IPS-20b (cell line): ENCODE results near the gene KRT32.

Experiments
- H3K27ac ChIP-seq: one replicate; pipeline ENCODE4 v1.5.1; 2013; ENCODE audit warnings: low read length
- H3K27me3 ChIP-seq: 2 replicates; pipeline ENCODE4 v1.6.1; 2013; ENCODE audit warnings: mild to moderate bottlenecking, low read length, inconsistent platforms; ENCODE audit not compliant: insufficient read depth
- H3K36me3 ChIP-seq: 2 replicates; pipeline ENCODE4 v1.6.1; 2013; ENCODE audit warnings: low read depth, mild to moderate bottlenecking, inconsistent platforms, low read length, moderate library complexity; ENCODE audit not compliant: insufficient read depth
- H3K4me1 ChIP-seq: 2 replicates; pipeline ENCODE4 v1.6.1; 2013; ENCODE audit warnings: mild to moderate bottlenecking, control low read depth, inconsistent platforms, low read length, moderate library complexity; ENCODE audit not compliant: insufficient read depth
- H3K4me3 ChIP-seq: 2 replicates; pipeline ENCODE4 v1.5.1; 2013; ENCODE audit warnings: mild to moderate bottlenecking, low read length, inconsistent platforms
- H3K9ac ChIP-seq: 2 replicates; pipeline ENCODE4 v1.6.1; 2013; ENCODE audit warnings: low read depth, mild to moderate bottlenecking, inconsistent platforms, low read length, moderate library complexity
- H3K9me3 ChIP-seq: 2 replicates; pipeline ENCODE4 v1.6.1; 2013; ENCODE audit warnings: mild to moderate bottlenecking, low read depth, low read length, inconsistent platforms; ENCODE audit not compliant: insufficient read depth

The KRT32 gene

DNA sequence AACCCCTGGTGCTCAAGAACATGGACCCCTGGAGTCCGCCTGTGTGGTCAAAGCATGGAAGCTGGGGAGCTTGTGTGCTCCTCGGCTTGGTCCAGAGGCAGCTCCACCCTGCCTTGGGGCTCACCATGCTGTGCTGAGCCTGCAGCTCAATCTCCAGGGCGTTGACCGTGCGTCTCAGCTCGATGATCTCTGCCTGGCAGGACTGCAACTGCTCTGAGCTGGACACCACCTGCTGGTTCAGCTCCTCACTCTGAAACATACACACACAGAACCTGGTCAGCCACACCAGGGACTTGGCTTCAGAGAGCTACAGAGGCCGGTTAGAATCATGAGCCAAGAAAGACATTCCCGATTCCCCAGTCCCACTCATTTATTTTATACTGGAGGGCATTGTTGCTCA, 11.1 kb upstream of the KRT32 start:
- Histone ChIP-seq H3K27ac (no peak overlapping the region), H3K4me1 (no peaks in the 10 kb centered on the region), H3K4me3 (no peak overlapping the region), H3K9me3 (no peaks in the 10 kb centered on the region), H3K9ac (no peak overlapping the region), H3K36me3 (no peaks in the 10 kb centered on the region), H3K27me3 (no peaks in the 10 kb centered on the region)

DNA sequence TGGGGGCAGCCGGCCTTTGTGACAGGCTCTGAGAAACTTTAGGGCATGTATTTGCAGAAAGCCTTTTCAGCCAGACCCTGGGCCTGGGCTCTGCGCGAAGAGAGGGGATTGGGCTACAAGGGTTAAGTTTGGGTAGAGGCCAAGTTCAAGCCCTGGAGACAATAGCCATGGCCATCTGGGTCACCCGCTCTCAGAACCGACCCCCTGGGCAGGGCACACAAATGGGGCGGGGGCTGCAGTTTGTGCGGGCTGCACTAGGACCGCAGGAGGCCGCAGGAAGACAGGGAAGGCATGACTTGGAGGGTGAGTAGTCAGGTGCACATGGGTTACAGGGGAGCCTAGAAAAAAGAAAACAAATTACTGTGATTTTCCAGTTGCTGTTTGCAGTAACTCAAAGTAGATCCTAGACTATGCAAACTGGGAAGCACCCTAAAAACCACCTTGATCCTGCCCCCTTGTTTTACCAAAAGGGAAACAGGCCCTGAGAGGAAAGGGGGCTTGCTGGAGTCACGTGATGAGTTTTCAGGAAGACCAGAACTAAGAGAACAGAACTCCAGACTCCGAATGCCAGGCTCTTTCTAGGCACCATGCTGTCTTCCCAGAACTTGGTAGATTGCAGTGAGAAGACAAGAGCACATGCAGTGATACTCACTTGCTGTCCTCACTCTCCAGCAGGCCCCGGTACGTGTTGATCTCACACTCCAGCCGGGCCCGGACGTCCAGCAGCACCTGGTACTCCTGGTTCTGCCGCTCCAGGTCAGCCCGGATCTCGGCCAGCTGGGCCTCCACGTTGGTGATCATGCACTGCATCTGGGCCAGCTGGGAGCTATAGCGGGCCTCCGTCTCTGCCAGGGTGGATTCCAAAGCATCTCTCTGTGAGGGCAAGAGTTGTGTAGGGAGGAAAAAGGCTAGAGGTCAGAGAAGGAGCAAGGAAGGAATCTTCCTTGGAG, 10.0 kb upstream of the KRT32 start:
- no peaks in the 10 kb centered on the region for H3K36me3 ChIP-seq
- H3K4me3 ChIP-seq, result no peak overlapping the region
- no peak overlapping the region for H3K27ac ChIP-seq
- H3K27me3 ChIP-seq, result no peaks in the 10 kb centered on the region
- H3K9me3 ChIP-seq, result no peaks in the 10 kb centered on the region
- no peaks in the 10 kb centered on the region for H3K4me1 ChIP-seq
- H3K9ac ChIP-seq, result no peak overlapping the region

DNA sequence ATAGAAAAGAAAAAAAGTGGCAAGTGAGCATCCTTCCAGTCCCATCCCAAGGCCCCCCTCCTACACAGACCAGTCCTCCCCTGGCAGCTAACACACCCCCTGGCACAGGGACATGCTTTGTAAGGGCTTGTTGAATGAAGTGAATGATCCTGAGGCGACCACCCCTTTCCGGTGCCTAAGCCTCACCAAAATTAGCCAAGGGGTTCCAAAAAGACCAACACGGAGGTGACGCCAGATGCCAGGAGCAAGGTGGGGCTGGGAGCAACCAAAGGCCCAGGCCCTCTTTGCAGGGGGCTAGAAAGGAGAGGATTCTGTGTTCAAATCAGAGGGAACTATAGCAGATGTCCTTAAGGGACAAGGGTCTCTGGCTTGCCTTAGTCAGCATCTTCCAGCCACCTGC, 8.2 kb upstream of the KRT32 start:
- Histone ChIP-seq H3K36me3 (no peaks in the 10 kb centered on the region), H3K9ac (no peak overlapping the region), H3K27me3 (no peaks in the 10 kb centered on the region), H3K4me1 (no peaks in the 10 kb centered on the region), H3K27ac (no peak overlapping the region), H3K4me3 (no peak overlapping the region), H3K9me3 (no peaks in the 10 kb centered on the region; the same call in 1 of the 2 replicates)

DNA sequence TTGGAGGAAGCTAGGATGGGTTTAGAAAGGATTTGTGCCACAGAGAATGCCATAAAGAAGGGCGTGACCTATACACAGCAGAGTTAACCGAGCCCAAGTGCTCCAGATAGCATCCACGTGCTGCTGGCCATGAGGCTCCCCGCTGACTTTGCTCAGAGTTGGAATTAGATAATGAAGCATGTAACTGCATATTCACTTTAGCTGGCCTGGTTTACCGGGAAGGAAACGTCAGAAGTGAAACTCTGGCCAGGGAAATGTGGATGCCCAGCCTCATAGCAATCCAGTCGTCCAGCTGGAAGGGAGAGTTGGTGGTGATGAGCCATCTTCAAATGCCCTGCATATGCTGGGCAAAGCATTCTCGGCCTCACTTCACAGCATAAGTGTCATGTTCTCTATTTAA, 7.7 kb upstream of the KRT32 start:
- Histone ChIP-seq H3K27ac (no peak overlapping the region), H3K4me1 (no peaks in the 10 kb centered on the region), H3K9ac (no peak overlapping the region), H3K4me3 (no peak overlapping the region), H3K27me3 (no peaks in the 10 kb centered on the region), H3K9me3 (no peaks in the 10 kb centered on the region; the same call in 1 of the 2 replicates), H3K36me3 (no peaks in the 10 kb centered on the region)

DNA sequence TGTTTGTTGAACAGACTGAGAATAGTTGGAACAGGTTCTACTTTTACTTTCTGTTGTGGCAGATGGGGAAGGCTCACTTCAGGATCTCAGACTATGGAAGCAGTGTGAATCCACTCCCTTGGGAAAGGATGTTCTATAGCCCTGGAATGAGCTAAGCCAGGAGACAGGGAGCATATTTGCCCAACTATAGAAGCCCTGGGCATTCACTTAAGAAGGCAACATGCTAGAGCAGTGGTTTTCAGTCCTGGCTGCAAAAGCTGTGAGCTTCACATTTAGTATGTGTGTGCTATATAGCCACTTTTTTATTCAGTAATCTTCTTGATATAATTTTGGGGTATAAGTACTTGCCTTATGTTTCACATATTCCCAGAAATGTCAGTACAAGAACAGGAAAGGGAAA, 1.2 kb upstream of the KRT32 start:
- no peak overlapping the region for H3K4me3 ChIP-seq
- no peak overlapping the region for H3K27ac ChIP-seq
- H3K9ac ChIP-seq, result no peak overlapping the region
- H3K36me3 ChIP-seq, result no peaks in the 10 kb centered on the region
- H3K4me1 ChIP-seq, result no peaks in the 10 kb centered on the region
- no peaks in the 10 kb centered on the region for H3K27me3 ChIP-seq
- H3K9me3 ChIP-seq, result no peaks in the 10 kb centered on the region; the same call in 1 of the 2 replicates

DNA sequence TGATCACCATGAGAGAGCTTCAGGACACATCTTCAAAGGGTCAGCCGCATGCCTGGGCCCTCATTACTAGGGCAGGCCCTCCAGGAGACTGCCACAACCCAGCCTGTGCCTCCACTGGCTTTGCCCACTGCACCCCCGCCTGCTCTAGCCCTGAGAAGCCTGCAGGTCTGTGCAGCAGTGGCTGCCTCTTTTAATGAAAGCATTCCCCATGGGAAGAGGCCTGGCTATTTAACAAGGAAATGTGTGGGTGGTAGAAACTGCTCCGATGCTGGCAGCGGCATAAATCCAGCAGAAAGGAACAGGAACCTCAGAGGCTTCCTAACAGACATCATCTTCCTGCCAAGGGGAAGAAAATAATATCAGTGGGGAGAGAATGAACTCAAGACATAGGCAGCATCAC, 375 bp upstream of the KRT32 start:
- Histone ChIP-seq H3K36me3 (no peaks in the 10 kb centered on the region), H3K27me3 (no peaks in the 10 kb centered on the region), H3K4me1 (no peaks in the 10 kb centered on the region), H3K9me3 (no peaks in the 10 kb centered on the region; the same call in 1 of the 2 replicates), H3K27ac (no peak overlapping the region), H3K4me3 (no peak overlapping the region), H3K9ac (no peak overlapping the region)

DNA sequence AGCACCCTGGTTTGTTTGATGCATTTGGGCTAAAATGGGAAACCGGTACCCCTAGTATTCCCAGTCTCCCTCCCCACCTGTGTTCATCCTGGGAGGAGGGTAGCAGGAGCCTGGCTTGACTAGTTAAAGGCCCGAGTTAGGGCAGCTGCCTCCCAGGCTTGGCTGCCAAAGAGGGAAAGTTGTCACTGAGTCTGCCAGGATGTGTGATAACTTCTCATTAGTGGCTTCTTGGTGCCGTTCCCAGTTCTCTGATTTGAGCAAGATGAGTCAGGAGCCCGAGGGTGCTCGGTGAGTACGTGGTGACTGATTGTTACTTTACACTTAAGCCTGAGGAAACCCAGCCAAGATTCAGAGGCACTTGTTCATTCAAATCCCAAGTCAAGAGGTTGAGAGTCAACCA, 2.5 kb downstream of the KRT32 start:
- no peaks in the 10 kb centered on the region for H3K4me1 ChIP-seq
- no peak overlapping the region for H3K4me3 ChIP-seq
- no peak overlapping the region for H3K27ac ChIP-seq
- H3K9me3 ChIP-seq, result no peaks in the 10 kb centered on the region
- no peak overlapping the region for H3K9ac ChIP-seq
- no peaks in the 10 kb centered on the region for H3K36me3 ChIP-seq
- H3K27me3 ChIP-seq, result no peaks in the 10 kb centered on the region

DNA sequence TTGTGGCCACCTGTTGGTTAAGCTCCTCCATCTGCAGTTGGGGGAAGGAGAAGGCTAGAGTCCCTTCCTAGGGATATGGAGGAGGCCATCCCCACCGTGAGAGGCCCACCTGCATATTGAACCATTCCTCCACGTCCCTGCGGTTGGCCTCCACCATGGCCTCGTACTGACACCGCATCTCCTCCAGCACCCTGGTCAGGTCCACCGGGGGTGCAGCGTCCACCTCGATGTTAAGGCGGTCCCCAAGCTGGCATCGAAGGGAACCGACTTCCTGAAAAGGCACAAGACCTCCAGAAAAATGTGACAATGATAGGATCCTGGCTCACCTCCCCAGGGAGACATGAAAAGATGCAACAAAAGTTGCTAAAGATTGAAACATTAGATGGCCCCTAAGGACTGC, 3.0 kb downstream of the KRT32 start:
- Histone ChIP-seq H3K27ac (no peak overlapping the region), H3K9ac (no peak overlapping the region), H3K9me3 (no peaks in the 10 kb centered on the region), H3K4me3 (no peak overlapping the region), H3K27me3 (no peaks in the 10 kb centered on the region), H3K36me3 (no peaks in the 10 kb centered on the region), H3K4me1 (no peaks in the 10 kb centered on the region)

DNA sequence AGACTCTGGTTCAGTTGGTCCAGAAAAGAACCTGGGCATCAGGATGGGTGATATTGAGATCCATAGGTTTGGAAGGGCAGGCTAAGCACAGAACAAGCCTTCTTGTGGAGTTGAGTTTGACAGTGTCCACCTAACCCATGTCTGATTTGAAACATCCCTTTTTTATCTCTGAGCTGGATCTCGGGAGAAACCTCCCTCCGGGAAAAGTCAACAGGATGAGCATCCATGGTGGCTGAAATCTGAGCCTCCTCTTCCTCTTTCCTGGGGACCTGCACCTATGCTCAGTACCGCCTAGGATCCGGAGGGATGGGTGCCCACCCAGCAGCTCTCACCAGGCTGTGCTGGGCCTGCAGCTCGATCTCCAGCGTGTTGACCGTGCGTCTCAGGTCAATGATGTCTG, 3.4 kb downstream of the KRT32 start:
- no peaks in the 10 kb centered on the region for H3K4me1 ChIP-seq
- H3K27ac ChIP-seq, result no peak overlapping the region
- H3K9ac ChIP-seq, result no peak overlapping the region
- H3K36me3 ChIP-seq, result no peaks in the 10 kb centered on the region
- no peak overlapping the region for H3K4me3 ChIP-seq
- no peaks in the 10 kb centered on the region for H3K27me3 ChIP-seq
- no peaks in the 10 kb centered on the region for H3K9me3 ChIP-seq

DNA sequence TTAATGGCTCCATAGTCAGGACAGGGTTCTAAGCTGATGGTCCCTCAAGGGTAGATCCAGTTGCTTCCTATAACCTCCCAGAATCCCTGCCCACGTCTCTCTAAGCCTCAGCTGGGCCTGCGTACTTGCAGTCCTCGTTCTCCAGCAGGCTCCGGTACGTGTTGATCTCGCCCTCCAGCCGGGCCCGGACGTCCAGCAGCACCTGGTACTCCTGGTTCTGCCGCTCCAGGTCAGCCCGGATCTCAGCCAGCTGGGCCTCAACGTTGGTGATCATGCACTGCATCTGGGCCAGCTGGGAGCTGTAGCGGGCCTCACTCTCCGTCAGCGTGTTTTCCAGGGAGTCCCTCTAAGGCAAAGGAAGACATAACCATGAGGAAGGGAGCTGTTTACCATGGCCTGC, 4.5 kb downstream of the KRT32 start:
- no peak overlapping the region for H3K27ac ChIP-seq
- H3K9ac ChIP-seq, result no peak overlapping the region
- H3K4me3 ChIP-seq, result no peak overlapping the region
- H3K27me3 ChIP-seq, result no peaks in the 10 kb centered on the region
- no peaks in the 10 kb centered on the region for H3K36me3 ChIP-seq
- H3K9me3 ChIP-seq, result no peaks in the 10 kb centered on the region
- no peaks in the 10 kb centered on the region for H3K4me1 ChIP-seq

DNA sequence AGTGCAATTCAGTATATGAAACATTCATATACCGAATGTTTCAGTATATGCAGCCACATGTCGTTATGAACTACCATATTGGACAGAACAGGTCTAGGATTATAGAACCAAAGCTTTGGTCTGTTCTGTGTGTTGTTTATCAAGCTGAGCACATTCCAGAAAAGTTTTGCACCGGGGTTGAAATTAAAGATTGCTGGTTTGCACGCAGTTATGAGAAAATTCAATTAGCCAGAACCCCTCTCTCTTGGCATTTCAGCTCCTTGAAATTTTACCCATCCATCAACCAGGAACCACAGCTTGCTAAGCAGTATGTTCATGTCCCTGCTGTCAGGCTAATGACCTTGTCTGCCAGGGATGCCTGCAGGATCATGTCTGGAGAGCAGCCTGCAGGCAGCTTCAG, 9.5 kb downstream of the KRT32 start:
- no peaks in the 10 kb centered on the region for H3K4me1 ChIP-seq
- H3K36me3 ChIP-seq, result no peaks in the 10 kb centered on the region
- no peak overlapping the region for H3K4me3 ChIP-seq
- H3K27ac ChIP-seq, result no peak overlapping the region
- no peak overlapping the region for H3K9ac ChIP-seq
- no peaks in the 10 kb centered on the region for H3K9me3 ChIP-seq
- no peaks in the 10 kb centered on the region for H3K27me3 ChIP-seq

DNA sequence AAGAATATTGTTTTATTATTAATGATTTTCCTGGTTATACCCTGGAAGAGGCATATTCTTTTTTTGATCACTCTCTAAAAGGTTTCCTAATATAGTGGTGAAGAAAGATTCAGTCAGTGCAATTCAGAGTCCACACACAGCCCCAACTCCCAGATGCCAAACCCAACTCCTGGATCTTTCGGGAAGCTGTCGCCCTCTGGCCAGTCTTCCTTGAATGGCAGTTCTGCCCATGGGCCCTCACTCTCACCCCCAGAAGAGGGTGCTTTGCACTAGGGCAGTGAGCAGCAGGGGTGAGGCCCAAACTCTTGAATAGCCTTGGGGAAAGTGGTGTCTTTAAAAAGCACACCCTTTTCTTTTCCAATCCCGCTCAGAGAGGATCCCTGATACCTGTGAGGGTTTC, 11.0 kb downstream of the KRT32 start:
- Histone ChIP-seq H3K4me3 (no peak overlapping the region), H3K27ac (no peak overlapping the region), H3K9ac (no peak overlapping the region), H3K27me3 (no peaks in the 10 kb centered on the region), H3K4me1 (no peaks in the 10 kb centered on the region), H3K36me3 (no peaks in the 10 kb centered on the region), H3K9me3 (no peaks in the 10 kb centered on the region; the same call in 1 of the 2 replicates)
